ENCODE measurements around the gene RASA3.
"Not testable (repeated sequence)": the region's sequence is repeated elsewhere in the genome, so short reads cannot be mapped to it uniquely, and the experiment has no call there.

RASA3 gene

DNA sequence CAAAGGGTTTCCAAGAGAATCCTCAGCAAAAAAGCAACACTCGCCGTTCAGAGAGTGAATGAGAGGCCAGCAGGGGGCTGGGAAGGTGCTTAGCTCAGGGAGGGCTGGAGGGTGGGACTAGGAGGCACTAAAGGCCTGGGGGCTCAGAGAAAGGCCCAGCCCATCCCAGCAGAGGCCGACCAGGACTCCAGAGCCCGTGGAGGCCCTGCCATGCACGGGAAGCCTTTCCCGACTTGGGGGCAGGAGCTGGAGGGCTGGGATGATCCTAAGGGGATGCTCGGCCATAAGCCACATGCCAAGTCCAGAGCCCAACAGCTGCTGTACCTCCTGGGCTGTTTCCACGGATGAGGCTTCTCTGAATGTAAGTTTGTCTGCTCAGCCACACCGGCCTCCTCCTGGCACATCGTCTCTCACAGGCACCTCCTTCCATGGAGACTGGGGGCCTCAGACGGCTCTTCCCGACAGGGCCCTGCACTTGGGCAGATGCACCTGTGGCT, 19.5 kb downstream of the RASA3 start:
- DNase-seq (ENCODE audit: low spot score): no peak

DNA sequence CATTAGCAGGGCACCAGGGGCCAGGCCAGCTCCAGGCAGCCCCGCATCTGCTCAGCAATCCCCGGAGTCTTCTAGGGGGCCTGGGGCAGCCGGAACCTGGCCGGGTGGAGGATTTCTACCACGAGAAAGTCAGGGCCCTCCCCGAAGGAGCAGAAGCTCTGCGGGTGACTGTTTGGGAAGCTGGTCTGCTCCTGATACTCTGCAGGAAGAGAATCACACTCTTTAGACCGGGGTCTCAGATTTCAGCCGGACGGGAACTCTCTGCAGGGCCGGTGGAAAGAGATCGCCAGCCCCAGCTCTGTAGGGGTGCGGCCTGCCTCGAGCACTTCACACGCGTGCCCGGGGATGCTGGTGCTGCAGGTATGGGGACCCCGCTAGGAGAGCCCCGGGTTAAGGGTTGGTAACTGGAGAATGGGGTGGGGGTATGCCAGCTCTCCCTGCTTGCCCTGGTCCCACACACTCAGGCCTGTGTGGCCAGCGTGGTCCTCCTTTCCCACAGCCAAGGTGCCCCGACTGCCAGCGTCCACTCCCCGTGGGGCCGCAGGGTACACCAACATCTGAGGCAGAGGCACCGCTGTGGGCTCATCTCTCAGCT, 20.1 kb downstream of the RASA3 start:
- DNase-seq (ENCODE audit: low spot score): no peak

GRCh38 chr13:114111577-114111976, 20.8 kb downstream of the RASA3 start:
- DNase-seq (ENCODE audit: low spot score): no peak

DNA sequence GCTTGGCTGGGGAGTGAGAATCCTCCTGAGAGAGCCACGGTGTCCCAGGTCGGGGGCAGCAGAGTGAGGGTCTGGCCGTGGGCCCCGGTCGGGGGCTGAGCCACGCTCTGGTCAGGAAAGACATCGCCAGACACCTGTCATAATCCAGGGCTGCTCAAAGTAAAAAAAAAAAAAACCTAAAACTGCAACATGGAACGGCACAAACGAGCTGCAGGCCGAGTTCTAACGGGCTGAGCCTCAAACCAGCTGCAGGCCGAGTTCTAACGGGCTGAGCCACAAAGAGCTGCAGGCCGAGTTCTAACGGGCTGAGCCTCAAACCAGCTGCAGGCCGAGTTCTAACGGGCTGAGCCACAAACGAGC, 21.6 kb downstream of the RASA3 start:
- DNase-seq (ENCODE audit: low spot score): not testable (repeated sequence)

DNA sequence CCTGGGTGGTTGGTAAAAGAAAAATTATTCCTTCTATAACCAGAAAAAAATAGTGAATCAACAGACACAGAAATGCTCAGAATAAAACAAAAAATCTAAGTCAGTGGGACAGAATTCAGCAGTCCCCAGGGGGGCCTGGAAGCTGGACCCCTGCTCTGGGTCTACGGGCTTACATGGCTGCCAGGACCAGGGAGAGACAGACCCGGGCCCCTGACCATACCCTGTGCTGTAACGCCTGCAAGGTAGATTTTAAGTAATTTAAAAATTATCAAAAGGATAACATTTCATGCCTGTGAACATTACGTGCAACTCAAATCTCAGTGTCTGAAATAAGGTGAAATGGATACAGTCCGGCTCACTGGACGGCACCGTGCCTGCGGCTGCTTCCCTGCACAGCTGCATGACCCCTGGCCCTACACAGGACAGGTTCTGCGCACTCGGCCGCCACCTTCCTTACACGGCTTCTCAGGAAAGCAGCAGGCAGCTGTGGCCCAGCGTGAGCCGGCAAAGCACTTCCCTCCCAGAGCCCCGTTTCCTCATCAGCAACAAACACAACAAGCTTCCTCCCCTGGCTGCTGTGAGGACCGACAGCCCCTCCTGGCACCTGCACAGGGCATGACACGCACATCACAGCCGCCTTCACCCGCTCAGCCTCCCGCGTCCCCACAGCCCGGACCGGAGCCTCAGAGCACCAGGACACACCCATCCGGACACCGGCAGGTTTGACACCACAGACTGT, 22.2 kb downstream of the RASA3 start:
- DNase-seq (ENCODE audit: low spot score): no peak

GRCh38 chr13:114109641-114110041, 22.8 kb downstream of the RASA3 start:
- no peak for DNase-seq (ENCODE audit: low spot score)

GRCh38 chr13:114108894-114109293, 23.5 kb downstream of the RASA3 start:
- DNase-seq (ENCODE audit: low spot score): no peak

GRCh38 chr13:114108141-114108761, 24.2 kb downstream of the RASA3 start:
- DNase-seq (ENCODE audit: low spot score): no peak

- no peak for DNase-seq (ENCODE audit: low spot score)
Measured at GRCh38 chr13:114107686-114108081, 24.7 kb downstream of the RASA3 start.

GRCh38 chr13:114106991-114107685, 25.3 kb downstream of the RASA3 start:
- DNase-seq (ENCODE audit: low spot score): no peak

- no peak for DNase-seq (ENCODE audit: low spot score)
Measured at GRCh38 chr13:114106526-114106925, 25.9 kb downstream of the RASA3 start.

DNA sequence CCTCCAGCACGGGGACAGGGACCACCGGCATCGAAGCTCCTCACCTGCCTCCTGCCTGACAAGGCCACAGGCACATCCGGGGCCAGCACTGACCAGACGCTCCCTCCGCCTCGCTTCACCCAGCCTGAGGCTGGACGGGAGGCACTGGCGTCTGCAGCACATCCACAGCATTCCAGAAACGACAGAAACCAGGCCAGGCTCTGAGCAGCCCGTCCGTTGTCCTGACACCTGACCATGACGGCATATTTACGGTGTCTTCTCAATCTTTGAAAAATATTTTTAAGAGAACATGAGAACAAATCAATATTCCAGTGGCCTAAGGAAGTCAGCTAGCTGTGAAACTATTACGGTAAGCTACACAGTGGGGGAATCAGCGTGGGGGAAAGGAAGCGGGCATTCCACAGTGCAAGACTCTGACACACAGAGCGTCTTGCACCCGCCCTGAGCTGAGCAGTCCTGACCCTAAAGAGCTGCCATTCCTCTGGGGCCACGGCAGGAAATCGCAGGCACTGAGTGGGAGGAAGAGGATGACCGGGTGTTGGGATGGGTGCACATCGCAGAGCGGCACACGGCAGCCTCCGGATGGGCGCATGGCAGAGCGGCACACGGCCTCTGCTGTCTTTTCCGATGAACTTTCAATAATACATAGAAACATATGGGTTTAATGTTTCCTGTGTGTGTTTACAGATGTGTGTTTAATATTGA, 26.8 kb downstream of the RASA3 start:
- no peak for DNase-seq (ENCODE audit: low spot score)

GRCh38 chr13:114104655-114105520, 27.5 kb downstream of the RASA3 start:
- no peak for DNase-seq (ENCODE audit: low spot score)

GRCh38 chr13:114103801-114104654, 28.4 kb downstream of the RASA3 start:
- DNase-seq (ENCODE audit: low spot score): no peak

- not testable (repeated sequence) for DNase-seq (ENCODE audit: low spot score)
Measured at GRCh38 chr13:114103289-114103621, 29.2 kb downstream of the RASA3 start.

DNA sequence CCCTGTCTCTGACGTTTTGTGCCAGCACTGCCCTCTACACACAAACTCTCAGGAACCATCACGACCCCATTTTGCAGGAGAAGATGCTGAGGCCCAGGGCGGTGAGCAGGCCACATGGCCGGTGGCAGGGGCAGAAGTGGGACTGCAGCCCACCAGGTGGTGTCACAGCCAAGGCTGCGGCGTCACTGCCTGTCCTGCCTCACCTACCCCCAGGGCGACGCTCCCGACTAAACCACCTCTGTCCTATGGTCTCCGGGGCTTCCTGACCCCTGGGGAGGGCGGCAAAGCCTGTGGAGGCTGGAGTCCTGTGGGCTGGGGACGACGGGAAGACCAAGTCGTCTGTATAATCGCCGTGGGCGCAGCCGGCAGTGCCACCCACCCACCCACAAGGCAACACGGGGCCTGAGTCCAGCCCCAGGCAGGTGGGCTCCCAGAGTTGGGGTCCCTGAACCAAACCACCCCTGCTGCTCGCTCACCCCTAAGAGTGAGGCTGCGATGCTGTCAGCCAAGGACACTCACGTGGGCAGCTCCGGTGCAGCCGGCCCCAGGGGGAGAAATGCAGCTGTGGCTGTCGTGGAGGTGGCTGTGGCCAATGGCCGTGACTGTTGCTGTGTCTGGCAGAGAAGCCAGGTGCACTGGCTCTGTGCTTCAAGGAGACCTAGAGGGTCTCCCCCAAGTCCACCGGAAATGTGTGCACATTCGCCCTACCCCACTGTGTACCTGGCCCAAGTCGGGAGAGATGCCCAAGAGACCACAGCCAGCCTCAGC, 29.7 kb downstream of the RASA3 start:
- DNase-seq (ENCODE audit: low spot score): no peak

DNA sequence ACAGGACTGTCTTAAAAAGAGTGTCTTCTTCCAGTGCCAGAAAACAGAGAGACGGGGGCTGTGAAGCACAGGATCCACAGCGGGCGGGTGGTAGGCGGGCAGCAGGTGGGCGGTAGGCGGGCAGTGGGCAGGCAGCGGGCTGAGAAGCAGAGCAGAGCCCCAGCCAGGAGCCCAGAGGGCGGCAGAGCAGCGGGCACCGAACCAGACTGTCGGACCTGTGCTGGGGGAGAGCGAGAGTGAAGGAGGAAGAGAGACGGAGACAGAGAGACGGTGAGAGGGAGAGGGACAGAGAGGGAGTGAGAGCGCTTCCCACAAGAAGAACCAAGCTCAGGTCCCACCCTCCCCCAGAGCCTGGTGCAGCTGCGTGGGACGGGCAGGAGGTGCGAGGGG, 30.3 kb downstream of the RASA3 start:
- DNase-seq (ENCODE audit: low spot score): no peak

DNA sequence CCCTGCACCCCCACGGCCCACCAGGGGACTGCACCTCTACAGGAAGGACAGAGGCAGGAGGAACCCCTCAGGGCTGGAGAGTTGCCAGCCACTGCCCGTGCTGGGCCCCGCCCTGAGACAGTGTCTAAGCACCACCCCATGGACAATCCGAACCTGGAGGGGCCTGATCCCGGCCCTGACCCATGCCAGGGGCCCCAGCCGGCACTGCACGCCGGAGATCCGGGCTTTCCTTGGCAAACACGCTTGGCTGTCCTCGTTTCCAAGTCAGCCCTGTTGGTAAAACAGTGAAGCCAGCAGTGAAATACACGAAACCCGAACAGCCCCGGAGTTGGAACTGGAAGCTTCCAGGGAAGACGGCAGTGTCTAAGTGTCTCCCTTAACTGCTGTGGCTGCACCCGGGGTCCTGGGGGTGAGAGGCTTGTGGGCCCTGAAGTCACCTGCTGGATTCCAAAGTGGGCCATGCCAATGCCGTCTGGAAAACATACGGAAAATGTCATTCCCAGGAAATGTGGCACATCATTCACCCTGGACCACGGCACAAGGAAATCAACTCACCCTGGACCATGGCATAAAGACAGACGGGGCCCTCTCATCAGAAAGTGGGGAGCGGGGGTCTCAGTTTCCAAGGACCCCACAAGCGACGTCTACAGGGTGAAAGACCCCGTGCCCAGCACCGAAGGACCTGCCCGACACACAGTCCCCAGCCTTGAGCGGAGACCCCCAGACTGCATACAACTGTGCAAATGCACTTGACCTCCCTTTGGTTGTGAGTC, 30.9 kb downstream of the RASA3 start:
- DNase-seq (ENCODE audit: low spot score): no peak

Data from D341Med (cell line).